Fibroblast of the conjunctiva (primary cell): ENCODE results near the gene ZNF175.

ENCODE experiments used
- DNase-seq: peaks from one replicate; pipeline ENCODE4 v3.0.0-alpha.2; 2010; ENCODE audit warnings: low read depth

The ZNF175 gene

DNA sequence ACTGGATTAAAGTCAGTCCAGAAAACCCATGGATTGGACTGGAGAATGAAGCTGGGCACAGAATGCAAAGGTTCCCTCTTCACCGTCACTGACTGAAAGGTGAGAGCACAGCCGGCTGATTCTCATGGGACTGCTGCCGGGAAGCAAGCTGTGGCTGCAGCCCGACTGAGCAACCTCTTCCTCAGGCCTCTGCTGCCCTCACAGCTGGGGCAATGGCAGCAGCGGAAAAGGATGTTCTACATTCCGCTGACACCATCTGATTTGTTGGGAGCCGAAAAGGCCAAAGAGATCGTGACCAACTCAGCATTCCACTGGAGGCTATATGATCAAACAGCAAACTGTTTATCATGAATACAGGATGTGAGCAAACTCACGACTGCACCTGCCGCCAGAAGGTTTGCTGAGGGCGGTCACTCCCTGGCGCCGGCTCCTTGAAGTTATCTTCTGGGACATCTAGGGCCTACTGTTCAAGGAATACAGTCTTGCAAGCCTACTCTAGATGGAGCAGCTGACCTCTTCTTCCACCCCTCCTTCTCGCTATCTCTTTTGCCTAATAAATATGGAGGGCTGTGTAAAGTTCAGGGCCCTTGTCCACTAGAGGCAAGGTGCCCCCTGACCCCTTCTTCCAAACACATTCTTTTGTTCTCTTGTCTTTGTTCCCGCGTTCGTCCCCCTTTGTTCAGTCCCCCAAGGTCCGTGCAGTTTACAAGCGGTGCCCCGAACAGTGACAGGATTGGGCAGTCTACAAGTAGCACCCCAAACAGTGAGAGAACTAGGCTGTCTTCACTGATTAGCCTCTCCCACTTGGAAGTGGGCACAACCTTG lies 20.0 kb upstream of the ZNF175 start:
- DNase-seq, result no peak

DNA sequence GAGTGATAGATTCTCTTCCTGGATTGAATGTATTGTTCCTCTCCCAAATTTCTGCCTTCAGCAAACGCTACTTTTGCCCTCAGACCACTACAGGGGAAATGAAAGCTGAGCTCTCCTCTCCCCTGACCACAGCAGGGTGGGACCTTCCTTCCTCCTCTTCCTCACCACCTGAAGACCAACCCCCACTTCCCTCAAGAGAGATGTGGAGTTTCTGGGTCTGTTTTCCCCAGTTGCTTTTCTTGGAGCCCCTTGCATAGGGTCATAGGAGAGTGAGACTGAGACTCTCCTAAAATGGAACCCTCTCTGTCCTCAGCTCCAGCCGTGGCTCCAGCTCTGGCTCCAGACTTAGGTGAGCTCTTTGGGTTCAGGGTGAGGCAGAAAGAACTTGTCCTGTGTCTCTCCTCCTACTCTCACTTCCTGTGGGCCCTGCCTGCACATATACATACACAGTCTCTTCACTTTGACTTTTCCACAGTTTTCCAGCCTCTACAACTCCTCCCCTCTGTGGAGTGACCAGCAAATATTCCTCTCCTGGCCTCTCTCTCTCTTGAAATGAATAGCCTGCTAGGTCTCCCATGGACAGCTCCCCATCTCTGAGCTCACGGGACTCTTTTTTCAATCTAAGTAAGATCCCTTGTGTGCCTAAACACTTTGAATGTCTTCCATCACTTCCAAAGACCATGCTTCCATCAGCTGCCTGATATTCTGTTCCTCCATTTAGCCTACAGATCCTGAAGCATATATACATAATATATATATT lies 19.2 kb upstream of the ZNF175 start:
- DNase-seq, result no peak

DNA sequence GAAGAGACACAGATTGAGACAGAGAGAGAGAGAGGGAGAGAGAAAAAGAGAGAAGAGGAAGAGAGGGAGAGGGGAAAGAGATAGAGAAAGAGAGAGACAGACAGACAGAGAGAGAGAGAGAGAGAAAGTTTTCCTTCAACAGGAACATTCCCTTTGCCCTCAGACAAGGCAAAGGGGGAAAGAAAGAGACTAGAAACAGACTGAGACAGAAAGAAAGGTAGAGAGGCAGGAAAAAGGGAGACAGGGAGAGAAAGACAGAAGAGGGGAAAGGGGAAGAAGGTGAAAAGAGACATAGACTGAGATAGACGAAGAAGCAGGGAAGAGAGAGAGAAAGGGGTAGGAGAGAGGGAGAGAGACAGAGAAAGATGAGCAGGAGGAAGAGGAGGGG lies 18.5 kb upstream of the ZNF175 start:
- no peak for DNase-seq

DNA sequence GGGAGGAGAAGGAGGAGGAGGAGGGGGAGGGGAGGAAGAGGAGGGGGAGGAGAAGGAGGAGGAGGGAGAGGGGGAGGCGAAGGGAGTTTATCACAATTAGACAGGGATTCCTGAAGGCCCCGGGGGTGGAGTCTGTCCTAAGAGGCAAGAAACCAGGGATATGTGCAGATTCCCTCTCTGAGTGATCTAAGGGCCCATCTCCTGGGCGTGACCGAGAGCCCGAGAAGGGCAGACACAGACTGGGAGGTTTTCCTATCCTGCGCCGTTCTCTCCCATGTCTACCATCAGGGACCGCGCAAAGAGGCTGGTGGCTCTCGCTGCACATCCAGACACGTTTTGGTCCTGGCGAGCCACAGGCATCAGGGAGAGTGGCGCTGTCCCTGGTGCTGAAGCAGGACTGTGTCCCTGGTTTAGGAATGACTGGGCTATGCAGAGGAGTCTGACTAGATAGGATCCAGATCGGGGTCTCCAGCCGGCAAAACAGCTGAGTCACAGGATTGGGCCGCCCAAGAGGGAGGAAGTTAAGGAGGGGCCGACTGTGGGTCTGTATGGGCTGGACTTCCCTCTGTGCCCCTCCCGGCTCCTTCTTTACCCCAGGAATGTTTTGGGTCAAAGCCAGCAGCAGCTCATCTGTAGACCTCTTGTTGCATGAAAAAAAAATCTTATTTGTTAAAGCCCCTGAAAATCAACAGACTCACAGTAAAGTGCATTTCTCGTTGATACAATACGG lies 17.9 kb upstream of the ZNF175 start:
- no peak for DNase-seq

DNA sequence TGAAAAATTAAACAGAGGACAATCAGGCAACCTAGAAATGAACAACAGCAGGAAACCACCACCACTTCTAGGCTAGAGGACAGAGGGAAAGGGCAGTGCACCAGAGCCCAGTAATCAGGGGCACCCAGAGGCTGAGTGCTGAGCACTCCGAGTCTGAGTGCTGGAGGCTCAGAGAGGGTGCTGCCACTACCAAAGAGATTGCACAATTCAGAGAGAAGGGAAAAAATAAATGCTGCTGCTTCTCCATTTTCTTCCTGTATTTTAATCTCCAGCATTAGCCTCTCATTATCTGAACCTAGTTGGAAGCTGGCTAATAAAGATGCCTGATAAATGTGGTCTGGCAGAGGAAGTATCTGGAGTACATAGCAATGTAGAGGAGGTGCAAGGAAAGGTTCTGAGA lies 11.8 kb upstream of the ZNF175 start:
- DNase-seq, result no peak

DNA sequence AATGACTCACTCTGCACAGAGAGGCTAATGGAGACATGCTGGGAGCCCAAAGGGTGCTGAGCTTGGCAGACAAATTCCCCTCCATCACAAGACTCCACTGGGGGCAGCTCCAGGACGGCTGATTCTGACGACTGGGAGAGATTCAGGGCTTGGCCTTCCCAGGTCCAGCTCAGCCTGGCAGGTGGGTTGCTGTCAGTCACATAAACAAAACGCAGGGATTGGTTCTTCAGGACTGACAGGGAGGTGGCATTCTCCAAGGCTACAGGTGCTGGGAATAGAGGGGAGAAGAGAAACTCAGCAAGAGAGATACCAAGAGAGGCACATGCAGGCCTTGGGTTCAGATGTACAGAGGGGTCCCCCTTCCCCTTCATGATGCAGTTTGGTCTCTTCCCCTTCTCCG lies 10.7 kb upstream of the ZNF175 start:
- no peak for DNase-seq

DNA sequence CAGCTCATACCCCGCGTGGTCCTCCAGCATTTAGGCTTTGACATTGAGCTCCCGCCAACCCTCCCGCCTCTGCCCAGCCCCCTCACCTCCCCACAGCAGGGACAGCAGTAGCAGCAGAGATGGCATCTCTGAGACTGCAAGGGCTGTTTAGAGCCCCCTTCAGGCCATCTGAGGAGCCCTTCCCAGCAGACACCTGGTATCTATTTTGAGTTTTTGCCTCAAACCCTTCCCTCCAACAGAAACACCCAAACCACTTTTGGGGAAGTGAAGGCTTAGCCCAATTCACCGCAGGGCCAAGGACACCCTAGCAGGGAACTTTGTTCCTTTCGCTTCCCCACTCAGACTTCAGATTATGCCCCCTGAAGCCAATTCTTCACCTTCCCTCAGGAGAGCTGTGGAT lies 6.3 kb upstream of the ZNF175 start:
- DNase-seq, result no peak

DNA sequence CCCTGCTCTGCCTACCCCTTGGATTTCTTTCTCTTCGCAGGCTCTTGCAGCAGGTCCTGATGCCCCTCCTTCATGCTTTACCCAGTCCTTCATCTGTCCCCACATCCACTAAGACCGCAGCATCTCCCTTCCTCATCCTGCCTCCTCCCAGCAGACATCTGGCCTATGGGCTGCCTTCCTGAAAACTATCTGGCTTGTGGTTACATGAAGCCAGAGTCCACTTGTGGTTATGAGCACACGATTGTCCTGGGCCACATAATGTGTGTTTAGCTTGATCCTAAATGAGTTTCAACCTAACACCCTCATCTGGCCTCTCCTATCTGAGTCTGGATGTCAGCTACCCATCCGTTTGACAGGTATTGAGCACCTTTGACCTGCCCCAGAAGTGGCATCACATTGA lies 5.5 kb upstream of the ZNF175 start:
- DNase-seq, result no peak

DNA sequence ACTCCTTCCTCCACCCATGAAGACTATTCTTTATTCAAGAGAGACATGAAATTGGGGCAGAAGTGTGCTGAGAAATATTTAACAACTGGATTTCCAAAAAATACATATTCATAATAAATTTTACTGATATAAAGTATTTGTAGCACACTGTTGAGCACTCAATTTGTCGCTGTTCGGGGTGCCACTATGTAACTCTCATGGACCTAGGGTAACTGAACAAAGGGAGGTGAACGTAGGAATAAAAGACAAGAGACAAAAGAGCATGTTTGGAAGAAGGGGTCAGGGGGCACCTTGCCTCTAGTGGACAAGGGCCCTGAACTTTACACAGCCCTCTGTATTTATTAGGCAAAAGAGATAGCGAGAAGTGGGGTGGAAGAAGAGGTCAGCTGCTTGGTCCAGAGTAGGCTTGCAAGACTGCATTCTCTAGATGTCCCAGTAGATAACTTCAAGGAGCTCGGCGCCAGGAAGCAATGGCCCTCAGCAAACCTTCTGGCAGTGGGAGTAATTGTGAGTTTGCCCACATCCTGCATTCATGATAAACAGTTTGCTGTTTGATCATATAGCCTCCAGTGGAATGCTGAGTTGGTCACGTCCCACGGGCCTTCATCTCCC lies 4.5 kb upstream of the ZNF175 start:
- no peak for DNase-seq

DNA sequence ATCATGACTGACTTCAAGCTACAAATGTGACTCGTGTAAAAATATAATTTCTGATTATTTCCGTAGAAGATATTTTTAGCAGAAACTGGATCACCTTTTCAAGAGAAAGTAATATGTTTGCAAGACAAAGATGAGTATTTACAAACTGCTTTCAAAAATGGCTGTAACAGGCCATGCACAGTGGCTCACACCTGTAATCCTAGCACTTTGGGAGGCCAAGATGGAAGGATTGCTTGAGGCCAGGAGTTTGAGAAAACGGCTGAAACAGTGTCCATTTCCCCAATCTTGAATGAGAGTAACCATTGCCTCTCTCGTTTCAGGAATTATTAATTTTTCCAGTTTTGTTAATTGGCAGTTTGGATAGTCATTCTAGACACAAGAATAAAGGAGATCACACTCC lies 3.5 kb upstream of the ZNF175 start:
- DNase-seq, result no peak

DNA sequence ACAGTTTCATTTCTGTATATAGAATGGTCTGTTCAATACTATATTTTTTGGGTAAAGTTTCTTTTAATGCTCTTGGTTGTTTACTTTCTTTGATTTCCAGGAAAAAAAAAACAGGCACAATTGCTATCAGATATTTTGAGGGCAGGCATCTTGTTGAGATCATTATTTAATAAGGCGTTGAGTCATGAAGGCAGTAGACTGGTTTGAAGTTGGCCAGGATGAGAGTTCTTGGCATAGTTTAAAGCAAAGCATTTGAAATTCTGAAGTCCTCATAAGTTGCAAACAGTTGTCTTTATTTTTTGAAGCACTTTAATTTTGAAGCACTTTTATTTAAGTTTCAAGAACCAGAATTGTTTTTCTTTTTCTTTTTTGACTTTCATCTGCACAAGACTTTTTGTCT lies 2.6 kb upstream of the ZNF175 start:
- DNase-seq, result no peak

DNA sequence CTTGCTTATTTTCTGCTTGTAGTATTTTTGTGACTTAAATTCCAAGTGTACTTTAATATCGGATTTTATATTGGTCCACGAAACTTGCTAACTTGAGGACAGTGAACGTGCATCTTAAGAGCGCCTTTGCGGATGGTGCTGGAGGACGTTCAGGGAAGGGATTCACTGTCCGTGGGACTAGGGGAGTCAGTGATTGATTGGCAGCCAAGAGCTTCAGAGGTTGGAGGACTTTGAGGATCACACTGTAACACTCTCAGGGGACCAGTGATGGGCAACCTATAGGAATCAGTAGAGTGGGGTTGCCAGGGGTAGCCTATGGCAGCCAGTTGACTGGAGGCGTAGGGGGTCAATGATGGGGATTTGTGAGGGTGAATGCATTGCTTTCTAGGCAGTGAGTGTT lies 516 bp downstream of the ZNF175 start:
- DNase-seq, result no peak

DNA sequence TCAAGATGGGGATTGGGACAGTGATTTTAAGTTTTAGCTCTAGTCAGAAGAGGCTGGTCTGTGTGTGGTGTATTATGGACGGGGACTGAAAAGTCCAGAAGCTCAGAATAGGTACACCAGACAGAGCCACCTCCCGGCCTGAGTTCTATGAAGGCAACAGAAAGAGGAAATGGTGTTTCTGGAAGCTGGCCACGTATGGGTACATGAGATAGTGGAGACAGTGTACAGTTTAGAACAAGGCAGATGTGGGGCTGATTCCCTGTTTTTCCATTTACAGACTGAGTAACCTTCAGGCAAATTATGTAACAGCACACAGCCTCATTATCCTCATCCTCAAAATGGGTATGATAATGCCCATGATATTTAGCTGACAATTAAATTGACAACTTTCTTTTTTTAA lies 1.3 kb downstream of the ZNF175 start:
- no peak for DNase-seq

DNA sequence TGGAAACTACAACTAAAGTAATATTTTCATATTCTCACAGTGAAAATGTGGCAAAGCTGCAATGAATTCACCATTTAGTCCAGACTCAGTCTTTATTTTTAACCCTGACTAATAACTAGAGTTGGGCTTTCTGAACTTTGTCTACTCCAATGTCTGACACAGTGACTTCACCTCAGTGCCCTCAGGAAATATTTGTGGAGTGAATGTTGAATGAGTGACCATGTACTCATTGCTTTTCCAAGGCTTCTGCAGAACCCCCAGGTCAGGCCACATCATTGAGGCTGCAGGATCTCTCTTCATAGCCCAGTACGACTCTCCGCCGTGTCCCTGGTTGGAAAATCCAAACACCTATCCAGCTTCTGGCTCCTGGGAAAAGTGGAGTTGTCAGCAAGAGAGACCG lies 1.8 kb downstream of the ZNF175 start:
- no peak for DNase-seq

DNA sequence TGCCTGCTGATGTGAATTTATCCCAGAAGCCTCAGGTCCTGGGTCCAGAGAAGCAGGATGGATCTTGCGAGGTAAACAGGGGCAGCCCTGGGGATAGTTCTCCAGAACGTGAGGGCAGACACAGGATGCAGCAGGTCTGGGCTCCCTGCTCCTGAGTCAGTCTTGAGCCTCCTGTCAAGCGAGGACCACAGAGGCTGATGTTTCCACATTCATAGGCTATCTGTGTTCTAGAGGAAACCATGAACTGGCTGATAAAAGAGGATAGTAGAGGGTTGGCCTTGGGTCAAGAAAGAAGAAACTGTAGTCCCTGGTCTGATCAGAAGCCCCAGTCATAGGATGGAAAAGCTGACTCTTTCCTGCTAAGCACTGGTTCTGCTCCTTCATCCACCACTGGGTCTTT lies 2.2 kb downstream of the ZNF175 start:
- no peak for DNase-seq

DNA sequence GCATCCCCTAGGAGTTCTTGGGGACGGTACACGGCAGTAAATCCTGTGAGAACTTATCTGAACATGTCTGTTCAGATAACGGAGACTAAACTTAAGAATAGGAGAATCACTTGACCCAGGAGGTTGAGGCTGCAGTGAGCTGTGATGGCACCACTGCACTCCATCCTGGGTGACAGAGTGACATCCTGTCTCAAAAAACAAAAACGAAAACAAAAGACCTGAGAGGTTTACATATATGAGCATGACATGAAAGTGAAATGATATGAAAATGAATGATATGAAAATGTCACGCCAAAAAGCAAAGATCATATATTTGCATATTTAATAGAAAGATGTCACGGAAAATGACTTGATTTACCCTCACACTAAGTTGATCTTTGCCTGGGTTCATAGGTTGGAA lies 5.8 kb downstream of the ZNF175 start:
- no peak for DNase-seq

DNA sequence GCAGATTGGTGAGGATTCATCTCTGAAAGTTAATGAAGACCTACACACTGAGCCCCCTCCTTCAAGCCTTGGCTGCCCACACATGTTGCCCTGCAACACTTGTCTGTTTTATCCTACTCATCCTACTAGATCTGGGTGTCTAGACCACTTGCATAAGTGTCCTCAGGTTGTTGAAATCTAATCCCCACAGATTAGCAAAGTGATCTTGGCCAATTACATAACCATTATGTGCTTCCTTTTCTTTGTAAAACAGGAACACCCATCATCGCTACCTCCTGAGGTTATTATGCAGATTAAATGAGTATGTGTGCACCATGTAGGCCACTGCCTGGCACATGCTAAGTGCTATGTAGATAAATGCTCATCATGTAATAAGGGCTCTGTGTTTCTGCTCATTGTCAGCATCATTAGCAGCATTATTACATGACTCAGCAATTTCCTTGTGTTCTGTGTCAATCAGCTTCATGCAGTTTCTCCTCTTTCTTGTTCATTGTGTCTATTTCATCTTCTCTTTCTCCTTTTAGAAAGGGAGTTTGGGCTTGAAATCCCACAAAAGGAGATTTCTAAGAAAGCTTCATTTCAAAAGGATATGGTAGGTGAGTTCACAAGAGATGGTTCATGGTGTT lies 15.1 kb downstream of the ZNF175 start:
- DNase-seq, result no peak

DNA sequence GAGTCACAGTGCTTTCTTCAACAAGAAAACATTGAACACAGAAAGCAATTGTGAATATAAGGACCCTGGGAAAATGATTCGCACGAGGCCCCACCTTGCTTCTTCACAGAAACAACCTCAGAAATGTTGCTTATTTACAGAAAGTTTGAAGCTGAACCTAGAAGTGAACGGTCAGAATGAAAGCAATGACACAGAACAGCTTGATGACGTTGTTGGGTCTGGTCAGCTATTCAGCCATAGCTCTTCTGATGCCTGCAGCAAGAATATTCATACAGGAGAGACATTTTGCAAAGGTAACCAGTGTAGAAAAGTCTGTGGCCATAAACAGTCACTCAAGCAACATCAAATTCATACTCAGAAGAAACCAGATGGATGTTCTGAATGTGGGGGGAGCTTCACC lies 15.7 kb downstream of the ZNF175 start:
- DNase-seq, result no peak

DNA sequence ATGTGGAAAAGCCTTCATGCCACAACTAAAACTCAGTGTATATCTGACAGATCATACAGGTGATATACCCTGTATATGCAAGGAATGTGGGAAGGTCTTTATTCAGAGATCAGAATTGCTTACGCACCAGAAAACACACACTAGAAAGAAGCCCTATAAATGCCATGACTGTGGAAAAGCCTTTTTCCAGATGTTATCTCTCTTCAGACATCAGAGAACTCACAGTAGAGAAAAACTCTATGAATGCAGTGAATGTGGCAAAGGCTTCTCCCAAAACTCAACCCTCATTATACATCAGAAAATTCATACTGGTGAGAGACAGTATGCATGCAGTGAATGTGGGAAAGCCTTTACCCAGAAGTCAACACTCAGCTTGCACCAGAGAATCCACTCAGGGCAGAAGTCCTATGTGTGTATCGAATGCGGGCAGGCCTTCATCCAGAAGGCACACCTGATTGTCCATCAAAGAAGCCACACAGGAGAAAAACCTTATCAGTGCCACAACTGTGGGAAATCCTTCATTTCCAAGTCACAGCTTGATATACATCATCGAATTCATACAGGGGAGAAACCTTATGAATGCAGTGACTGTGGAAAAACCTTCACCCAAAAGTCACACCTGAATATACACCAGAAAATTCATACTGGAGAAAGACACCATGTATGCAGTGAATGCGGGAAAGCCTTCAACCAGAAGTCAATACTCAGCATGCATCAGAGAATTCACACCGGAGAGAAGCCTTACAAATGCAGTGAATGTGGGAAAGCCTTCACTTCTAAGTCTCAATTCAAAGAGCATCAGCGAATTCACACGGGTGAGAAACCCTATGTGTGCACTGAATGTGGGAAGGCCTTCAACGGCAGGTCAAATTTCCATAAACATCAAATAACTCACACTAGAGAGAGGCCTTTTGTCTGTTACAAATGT lies 16.4 kb downstream of the ZNF175 start:
- DNase-seq, result no peak

DNA sequence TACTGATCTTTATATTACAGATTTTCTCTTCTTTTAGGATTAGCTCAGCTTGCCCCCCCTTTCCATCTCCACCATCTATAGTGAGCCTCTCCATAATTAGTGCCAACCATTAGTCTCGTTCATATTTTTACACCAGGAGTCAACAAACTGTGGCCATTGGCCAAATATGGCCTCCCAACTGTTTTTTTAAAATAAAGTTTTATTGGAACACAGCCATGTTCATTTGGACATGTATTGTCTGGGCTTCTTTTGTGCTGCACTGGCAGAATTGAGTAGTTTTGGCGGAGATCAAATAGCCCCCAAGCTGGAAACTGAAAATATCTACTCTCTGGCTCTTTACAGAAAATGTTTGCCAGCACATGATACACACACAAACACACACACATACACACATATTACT lies 18.4 kb downstream of the ZNF175 start:
- DNase-seq, result no peak

DNA sequence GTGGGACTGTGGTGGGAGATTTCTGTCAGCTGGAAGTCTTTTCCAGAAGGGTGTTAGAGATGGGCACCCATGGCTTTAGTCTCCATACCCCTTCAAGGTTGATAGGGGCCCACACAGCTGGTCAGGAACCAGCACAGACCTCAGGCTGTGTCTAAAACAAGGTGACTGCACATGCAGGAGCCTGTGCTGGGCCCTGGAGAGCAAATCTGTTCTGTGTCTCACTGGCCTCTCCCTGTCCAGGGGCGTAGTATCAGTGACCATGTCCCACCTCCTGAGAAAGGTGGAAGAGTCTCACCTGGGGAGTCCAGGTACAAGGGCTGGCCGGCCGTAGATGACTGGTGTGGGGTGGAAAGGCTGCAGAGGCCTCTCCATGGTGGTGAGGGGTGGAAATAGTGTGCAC lies 19.4 kb downstream of the ZNF175 start:
- no peak for DNase-seq
